Skin epidermis (tissue), 12 donors: ENCODE results near the gene RAB36.
"Not testable (repeated sequence)": the region's sequence is repeated elsewhere in the genome, so short reads cannot be mapped to it uniquely, and the experiment has no call there.

Source experiments
- H3K27ac ChIP-seq, 21 experiments: fragments of 200-600 bp; sonication (generic) in 11 of 21; one replicate each; pipeline ENCODE4 v1.5.0; 2020; ENCODE audit warnings: mild to moderate bottlenecking in 3 of 21, inconsistent platforms in 2 of 21, moderate library complexity in 2 of 21
- H3K4me3 ChIP-seq, 7 experiments: fragments of 200-600 bp; sonication (generic) in 2 of 7; one replicate each; pipeline ENCODE4 v1.5.0; 2020; ENCODE audit warnings: inconsistent platforms in 2 of 7, mild to moderate bottlenecking in 2 of 7, moderate library complexity in 1 of 7

The RAB36 gene

GRCh38 chr22:23132376-23133091 lies 12.7 kb upstream of the RAB36 start:
- Histone ChIP-seq H3K27ac (no peak overlapping the region), H3K4me3 (no peak overlapping the region)

- H3K4me3 ChIP-seq: no peak overlapping the region
- no peak overlapping the region for H3K27ac ChIP-seq
These were observed 11.4 kb upstream of the RAB36 start for GRCh38 chr22:23133922-23134321.

GRCh38 chr22:23136991-23137390 lies 8.3 kb upstream of the RAB36 start:
- H3K27ac ChIP-seq: peak overlapping the region in 11 of 21 experiments; percentile 5 to 87 (median 73)
- H3K4me3 ChIP-seq: not testable (repeated sequence)

GRCh38 chr22:23137468-23137867 lies 7.8 kb upstream of the RAB36 start:
- Histone ChIP-seq H3K27ac (peak overlapping the region in 19 of 21 experiments; percentile 5 to 87 (median 67)), H3K4me3 (no peak overlapping the region)

- H3K27ac ChIP-seq: peak overlapping the region in 20 of 21 experiments; percentile 5 to 87 (median 65)
- H3K4me3 ChIP-seq: no peak overlapping the region
These were observed 7.2 kb upstream of the RAB36 start for GRCh38 chr22:23137905-23138561.

- Histone ChIP-seq H3K4me3 (no peak overlapping the region), H3K27ac (peak overlapping the region in 18 of 21 experiments; percentile 5 to 87 (median 67))
These were observed 6.5 kb upstream of the RAB36 start for GRCh38 chr22:23138584-23139435.

GRCh38 chr22:23140385-23140784 lies 4.9 kb upstream of the RAB36 start:
- Histone ChIP-seq H3K4me3 (no peak overlapping the region), H3K27ac (peak overlapping the region in 1 of 21 experiments; percentile 27)

GRCh38 chr22:23142546-23143105 lies 2.7 kb upstream of the RAB36 start:
- Histone ChIP-seq H3K4me3 (peak overlapping the region in 2 of 7 experiments; percentile 14 to 22), H3K27ac (peak overlapping the region in 13 of 21 experiments; percentile 14 to 78 (median 59))

- Histone ChIP-seq H3K27ac (no peak overlapping the region), H3K4me3 (no peak overlapping the region)
These were observed 2.2 kb upstream of the RAB36 start for GRCh38 chr22:23143119-23143518.

GRCh38 chr22:23144432-23144831 lies 845 bp upstream of the RAB36 start:
- H3K4me3 ChIP-seq: peak overlapping the region in 3 of 7 experiments; percentile 27 to 44 (median 36)
- peak overlapping the region in 7 of 21 experiments; percentile 16 to 71 (median 30) for H3K27ac ChIP-seq

GRCh38 chr22:23145878-23146470 lies 697 bp downstream of the RAB36 start:
- peak overlapping the region in 18 of 21 experiments; percentile 16 to 81 (median 58) for H3K27ac ChIP-seq
- peak overlapping the region; percentile 25 to 44 (median 30) for H3K4me3 ChIP-seq

GRCh38 chr22:23146478-23147205 lies 1.4 kb downstream of the RAB36 start:
- Histone ChIP-seq H3K4me3 (no peak overlapping the region), H3K27ac (peak overlapping the region in 3 of 21 experiments; percentile 65 to 78 (median 75))

- Histone ChIP-seq H3K4me3 (no peak overlapping the region), H3K27ac (no peak overlapping the region)
These were observed 2.5 kb downstream of the RAB36 start for GRCh38 chr22:23147617-23148387.

GRCh38 chr22:23149743-23150238 lies 4.5 kb downstream of the RAB36 start:
- Histone ChIP-seq H3K4me3 (no peak overlapping the region), H3K27ac (no peak overlapping the region)

- no peak overlapping the region for H3K4me3 ChIP-seq
- no peak overlapping the region for H3K27ac ChIP-seq
These were observed 5.5 kb downstream of the RAB36 start for GRCh38 chr22:23150762-23151161.

GRCh38 chr22:23151827-23152226 lies 6.5 kb downstream of the RAB36 start:
- no peak overlapping the region for H3K4me3 ChIP-seq
- H3K27ac ChIP-seq: no peak overlapping the region

- H3K4me3 ChIP-seq: no peak overlapping the region
These were observed 7.2 kb downstream of the RAB36 start for GRCh38 chr22:23152238-23153114.

More at GRCh38 chr22:23152238-23153114, 7.2 kb downstream of the RAB36 start:
- H3K27ac ChIP-seq: peak overlapping the region in 1 of 21 experiments; percentile 36
